ENCODE measurements around the gene DNAI2.

- TF ChIP-seq CTCF (IDR thresholded peaks at IDR 0.05): no peak
- TF ChIP-seq POLR2AphosphoS5 (IDR thresholded peaks at IDR 0.05): no peak
Measured at GRCh38 chr17:74241847-74242246, 32.2 kb upstream of the DNAI2 start.

All from upper lobe of left lung (tissue), 4 donors.